HG03558 (cell line): ENCODE results near the gene MIDN.
"Not testable (repeated sequence)": the region's sequence is repeated elsewhere in the genome, so short reads cannot be mapped to it uniquely, and the experiment has no call there.

ENCODE experiments used
- ATAC-seq: cut with Tn5 transposase; IDR thresholded peaks from one replicate; pipeline ENCODE4 v1.9.1; 2021; ENCODE audit warnings: moderate number of reproducible peaks; ENCODE audit not compliant: unreplicated experiment; ENCODE audit errors: extremely low read depth

Gene MIDN

GRCh38 chr19:1248139-1248785 is at the start of gene MIDN:
Gene MIDN, plus strand, starts transcription at chr19:1248583. Its CDS starts 1,714 bp downstream, at chr19:1250297.
- no peak for ATAC-seq

- ATAC-seq, result no peak
These were observed 48.9 kb upstream of the MIDN start for GRCh38 chr19:1199531-1199930.

- ATAC-seq, result not testable (repeated sequence)
These were observed 47.8 kb upstream of the MIDN start for GRCh38 chr19:1200614-1201013.

- peak; percentile 73 for ATAC-seq
These were observed 43.0 kb upstream of the MIDN start, which contains the start of gene STK11 for GRCh38 chr19:1205114-1206099. Gene STK11, plus strand, starts transcription at chr19:1205778. Its CDS starts 1,136 bp downstream, at chr19:1206914.

DNA sequence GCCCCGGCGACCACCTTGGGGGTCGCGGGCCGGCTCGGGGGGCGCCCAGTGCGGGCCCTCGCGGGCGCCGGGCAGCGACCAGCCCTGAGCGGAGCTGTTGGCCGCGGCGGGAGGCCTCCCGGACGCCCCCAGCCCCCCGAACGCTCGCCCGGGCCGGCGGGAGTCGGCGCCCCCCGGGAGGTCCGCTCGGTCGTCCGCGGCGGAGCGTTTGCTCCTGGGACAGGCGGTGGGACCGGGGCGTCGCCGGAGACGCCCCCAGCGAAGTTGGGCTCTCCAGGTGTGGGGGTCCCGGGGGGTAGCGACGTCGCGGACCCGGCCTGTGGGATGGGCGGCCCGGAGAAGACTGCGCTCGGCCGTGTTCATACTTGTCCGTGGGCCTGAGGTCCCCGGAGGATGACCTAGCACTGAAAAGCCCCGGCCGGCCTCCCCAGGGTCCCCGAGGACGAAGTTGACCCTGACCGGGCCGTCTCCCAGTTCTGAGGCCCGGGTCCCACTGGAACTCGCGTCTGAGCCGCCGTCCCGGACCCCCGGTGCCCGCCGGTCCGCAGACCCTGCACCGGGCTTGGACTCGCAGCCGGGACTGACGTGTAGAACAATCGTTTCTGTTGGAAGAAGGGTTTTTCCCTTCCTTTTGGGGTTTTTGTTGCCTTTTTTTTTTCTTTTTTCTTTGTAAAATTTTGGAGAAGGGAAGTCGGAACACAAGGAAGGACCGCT is 42.1 kb upstream of the MIDN start:
- no peak for ATAC-seq

DNA sequence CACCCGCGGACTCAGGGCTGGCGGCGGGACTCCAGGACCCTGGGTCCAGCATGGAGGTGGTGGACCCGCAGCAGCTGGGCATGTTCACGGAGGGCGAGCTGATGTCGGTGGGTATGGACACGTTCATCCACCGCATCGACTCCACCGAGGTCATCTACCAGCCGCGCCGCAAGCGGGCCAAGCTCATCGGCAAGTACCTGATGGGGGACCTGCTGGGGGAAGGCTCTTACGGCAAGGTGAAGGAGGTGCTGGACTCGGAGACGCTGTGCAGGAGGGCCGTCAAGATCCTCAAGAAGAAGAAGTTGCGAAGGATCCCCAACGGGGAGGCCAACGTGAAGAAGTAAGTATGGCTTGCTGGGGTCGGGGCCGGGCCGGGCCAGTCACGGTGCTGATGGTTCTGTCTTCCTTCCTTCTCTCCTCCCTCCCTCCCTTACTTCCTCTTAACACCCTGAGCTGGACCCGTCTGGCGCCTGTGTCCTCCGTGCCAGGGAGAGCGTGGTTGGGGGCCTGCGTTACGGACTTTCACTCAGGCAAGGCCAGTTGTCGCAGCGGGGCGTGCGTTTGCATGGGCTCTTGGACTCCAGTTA is 41.4 kb upstream of the MIDN start:
- ATAC-seq, result no peak

GRCh38 chr19:1208830-1209229 is 39.6 kb upstream of the MIDN start:
- not testable (repeated sequence) for ATAC-seq

DNA sequence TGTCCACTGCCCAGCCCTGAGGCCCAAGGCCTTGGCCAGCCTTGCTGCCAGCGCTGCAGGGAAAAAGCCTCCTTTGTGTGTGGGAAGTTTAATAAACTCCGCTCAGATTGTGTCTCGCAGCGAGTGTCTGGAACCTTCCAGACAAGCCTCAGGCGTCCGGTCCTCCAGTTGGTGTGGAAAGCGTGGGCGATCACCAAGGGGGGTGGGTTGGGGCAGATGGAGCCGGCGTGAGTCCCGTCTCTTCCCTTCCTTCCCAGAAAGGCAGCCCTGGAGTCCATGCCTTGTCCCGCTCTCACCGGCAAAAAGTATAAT is 38.2 kb upstream of the MIDN start:
- no peak for ATAC-seq

DNA sequence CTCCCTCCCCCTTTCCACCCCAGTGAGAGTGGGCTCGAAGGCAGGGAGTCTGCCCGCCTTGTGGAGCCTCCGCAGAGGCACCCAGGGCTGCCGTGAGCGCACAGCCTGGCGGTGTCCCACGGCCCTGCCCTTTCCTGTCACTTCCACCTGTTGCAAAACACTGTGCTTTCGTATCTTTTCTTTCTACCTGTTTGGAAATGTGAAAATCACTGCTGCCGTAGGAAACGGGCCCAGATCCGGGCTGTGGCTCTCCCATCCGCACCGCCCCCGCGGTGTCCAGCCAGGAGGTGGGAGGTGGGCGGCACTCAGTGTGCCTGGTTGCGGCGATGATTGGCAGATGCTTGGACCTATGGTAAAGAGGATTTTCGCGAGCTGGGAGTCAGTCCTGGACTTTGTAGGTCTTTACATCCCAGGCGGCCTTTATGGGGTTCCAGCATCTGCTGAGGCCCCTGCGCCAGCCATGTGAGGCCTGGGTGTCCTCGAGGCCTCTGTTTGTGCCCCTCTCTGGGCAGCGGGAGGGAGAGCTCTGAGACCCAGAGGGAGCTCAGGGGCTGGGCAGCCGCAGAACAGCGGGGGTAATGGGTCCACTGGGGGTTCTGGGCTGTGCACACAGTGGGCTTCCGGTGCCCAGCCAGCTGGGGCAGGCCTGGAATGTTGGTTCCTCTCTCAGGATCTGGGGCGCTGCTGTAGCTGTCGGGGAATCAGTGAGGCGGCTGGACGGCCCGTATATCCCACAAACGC is 36.7 kb upstream of the MIDN start:
- ATAC-seq, result no peak

DNA sequence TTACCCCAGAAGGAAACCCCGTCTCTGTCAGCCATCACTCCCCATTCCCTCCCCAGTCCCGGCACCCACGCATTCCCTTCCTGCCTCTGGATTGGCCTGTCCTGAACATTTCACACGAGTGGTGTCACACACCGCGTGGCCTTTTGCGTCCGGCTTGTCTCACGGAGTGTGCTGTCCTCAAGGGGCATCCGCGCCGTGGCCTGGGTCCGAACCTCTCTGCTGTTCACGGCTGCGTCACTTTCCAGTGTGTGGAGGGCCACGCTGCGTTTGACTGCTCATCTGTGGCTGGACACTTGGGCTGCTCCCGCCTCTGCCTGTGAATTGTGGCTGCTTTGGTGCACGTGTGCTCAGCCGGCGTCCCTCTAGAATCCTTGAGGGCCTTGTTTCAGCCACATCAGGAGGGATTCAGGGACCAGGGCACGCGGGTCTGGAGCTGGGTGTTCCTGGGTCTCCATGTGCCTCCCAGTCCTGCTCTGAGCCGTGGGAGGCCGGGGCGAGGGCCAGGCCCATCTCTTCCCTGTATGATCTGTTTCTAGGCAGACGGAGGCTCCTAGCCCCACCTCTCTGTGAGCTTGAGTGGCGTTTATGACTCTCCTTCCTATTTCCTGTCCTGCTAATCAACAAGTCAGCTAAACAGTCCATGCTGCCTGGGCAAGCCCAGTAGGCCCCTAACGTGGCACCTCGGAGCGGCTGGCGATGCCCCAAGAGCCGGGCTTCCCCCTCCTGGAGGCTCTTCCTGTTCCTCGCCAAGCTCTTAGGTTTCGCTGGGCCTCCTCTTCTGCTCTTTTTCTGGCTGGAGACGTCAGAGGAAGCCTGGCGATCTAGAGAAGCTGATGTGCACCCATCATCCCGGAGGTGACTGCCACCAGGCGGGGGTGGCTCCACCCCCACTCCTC is 34.7 kb upstream of the MIDN start:
- ATAC-seq, result no peak

GRCh38 chr19:1214299-1214861 is 34.0 kb upstream of the MIDN start:
- no peak for ATAC-seq

- ATAC-seq, result no peak
These were observed 33.3 kb upstream of the MIDN start for GRCh38 chr19:1214862-1215731.

GRCh38 chr19:1216756-1217155 is 31.6 kb upstream of the MIDN start:
- no peak for ATAC-seq

GRCh38 chr19:1217366-1217765 is 31.0 kb upstream of the MIDN start:
- ATAC-seq, result no peak

- ATAC-seq, result no peak
These were observed 29.4 kb upstream of the MIDN start for GRCh38 chr19:1218751-1219567.

- no peak for ATAC-seq
These were observed 28.5 kb upstream of the MIDN start for GRCh38 chr19:1219786-1220476.
